HPDE6-E6E7 (cell line): Measurements from ENCODE around the gene PARP11.
A peak's percentile ranks its signal among the peaks of the same experiment; 100 is the strongest.

ENCODE experiments used
- DNase-seq: peaks from one replicate; pipeline ENCODE4 v3.0.0; 2011; ENCODE audit warnings: missing footprints; ENCODE audit errors: extremely low spot score

Gene PARP11, protein sequence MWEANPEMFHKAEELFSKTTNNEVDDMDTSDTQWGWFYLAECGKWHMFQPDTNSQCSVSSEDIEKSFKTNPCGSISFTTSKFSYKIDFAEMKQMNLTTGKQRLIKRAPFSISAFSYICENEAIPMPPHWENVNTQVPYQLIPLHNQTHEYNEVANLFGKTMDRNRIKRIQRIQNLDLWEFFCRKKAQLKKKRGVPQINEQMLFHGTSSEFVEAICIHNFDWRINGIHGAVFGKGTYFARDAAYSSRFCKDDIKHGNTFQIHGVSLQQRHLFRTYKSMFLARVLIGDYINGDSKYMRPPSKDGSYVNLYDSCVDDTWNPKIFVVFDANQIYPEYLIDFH

DNA sequence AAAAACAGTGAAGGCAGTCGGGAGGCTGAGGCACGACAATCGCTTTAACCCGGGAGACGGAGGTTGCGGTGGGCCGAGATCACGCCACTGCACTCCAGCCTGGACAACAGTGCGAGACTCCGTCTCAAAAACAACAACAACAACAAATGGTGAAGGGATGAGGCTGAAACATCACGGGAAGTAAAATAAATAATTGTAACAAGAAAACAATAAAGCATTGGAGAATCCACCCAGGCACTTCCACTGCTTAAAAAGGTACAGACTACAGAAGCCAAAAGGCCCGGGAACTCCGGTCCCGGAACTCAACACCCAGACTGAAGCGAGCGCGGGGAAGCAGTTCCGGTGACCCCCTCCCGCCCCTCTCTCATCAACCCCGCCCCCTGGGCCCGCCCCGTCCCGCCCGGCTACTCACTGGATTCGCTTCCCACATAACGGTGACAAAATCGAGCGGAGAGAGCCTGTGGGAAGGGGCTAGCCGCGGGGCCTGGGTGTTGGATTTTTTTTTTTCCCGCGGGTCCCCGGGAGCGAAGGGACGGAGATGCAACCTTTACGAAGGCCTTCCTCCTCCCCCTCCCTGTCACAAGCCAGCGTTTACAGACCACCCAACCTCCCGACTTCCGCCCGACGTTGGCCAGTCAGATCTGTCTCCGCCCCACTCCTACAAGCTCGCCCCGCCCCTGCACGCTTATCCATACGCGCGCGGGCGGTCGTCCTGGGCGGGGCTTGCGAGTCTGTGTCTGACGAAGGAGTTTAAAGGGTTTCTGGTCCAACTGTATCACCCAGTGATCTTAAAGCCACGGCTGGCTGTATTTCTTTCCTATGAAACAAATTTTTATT is at the start of gene PARP11:
TSS of gene PARP11 (minus strand) at position 600 of the 837 bp plus-strand sequence. CDS start at position 430, 170 bp downstream.
- DNase-seq = peak; percentile 76

DNA sequence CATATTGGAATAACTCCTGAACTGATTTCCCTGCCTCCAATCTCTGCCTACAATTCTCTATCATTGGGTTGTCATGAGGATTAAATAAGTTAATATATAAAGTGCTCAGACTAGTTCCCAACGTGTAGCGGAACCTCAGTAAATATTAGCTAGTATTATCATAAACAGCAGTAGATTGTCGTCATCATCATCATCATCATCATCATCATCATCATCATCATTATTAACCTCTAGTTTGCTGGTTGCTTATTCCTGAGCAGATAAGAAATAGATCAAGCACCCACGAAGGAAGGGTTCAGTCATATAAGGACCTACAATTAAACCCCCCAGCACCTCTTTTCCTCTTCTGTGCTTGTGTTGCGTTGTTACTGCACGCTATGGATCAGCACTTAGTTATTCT is 48.8 kb upstream of the PARP11 start:
- DNase-seq = no peak

DNA sequence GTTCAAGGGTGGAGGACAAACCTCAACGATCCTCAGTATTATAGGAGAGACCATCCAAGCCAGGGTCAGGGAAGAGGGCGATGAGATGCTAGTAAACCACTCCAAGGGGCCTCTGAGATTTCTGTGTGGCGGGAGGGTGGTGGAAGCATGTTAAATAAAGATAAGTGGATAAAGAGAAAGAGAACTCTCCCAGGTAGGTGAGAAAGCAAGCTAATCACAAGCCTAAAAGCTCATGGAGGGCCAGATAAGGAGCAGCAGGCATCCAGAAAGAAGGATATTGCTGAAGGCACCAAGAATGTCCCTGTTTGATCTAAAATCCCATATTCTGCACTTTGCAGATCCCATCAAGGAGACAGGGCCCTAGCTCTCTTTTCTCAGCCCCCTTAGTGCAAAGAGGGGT is 48.3 kb upstream of the PARP11 start:
- no peak for DNase-seq

DNA sequence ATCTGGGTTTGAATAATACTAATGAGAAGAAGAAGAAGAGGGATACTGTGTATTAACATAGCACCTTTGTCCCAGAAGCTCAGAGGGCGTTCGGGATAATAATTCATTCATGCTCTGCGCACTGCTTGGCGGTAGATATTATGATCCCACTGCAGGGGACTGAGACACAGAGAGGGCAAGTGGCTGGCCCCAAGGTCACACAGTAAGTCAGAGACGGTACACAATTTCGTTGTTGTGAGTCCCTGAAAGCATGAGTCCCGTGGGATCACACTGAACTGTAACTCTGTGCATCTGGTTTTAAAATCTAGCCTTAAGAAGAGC is 47.9 kb upstream of the PARP11 start:
- DNase-seq = no peak

DNA sequence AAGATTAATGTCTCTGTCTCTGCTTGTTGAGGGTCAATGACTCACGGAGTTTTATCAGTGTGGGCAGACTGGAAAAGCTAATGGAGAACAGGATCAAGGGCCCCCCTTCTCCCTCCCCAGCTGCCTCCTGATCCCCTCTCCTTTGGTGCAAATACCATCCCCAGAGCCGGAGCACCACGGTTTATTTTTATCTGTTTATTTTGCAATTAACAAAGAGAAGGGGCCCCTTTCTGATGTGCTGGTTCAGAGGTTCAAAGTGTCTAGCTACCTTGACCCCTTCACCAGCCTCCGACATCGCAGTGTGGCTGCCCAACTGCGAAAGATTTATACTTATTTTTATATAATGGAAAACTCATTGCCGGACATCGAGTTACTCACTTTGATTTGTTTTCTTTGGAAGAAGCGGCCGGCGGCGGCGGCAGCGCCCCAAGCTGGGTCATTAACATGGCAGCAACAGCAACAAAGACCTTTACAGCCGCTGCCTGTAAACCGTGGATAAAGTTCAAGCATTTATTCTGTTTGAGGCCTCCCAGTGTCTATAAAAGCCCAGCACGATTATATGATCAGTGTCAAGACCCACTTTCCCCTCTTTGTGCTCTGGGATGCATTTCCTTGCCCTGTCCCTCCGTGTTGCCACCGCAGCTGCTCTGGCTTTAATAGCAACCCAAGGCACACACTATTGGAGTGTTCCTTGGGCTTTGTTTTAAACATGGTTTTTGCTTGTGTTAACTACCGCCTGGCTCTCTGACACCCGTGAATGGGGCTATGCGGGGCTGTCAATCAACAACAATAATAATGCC is 47.4 kb upstream of the PARP11 start:
- DNase-seq = no peak

DNA sequence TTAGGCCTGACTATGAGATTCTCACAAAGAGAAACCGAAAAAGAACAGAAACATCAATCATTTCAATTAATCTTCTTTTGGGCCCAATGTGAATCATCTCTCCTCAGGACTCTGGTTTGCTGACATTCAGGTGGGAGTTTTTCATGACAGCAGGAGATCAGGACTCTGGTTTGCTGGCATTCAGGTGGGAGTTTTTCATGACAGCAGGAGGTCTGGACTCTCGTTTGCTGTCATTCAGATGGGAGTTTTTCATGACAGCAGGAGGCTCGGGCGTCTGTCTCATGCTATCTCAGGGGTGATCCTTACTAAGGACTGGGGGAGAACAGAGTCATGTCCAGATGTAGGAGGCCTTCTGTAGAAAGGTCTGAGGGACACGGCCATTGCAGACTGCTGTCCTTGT is 40.1 kb upstream of the PARP11 start:
- DNase-seq = no peak

DNA sequence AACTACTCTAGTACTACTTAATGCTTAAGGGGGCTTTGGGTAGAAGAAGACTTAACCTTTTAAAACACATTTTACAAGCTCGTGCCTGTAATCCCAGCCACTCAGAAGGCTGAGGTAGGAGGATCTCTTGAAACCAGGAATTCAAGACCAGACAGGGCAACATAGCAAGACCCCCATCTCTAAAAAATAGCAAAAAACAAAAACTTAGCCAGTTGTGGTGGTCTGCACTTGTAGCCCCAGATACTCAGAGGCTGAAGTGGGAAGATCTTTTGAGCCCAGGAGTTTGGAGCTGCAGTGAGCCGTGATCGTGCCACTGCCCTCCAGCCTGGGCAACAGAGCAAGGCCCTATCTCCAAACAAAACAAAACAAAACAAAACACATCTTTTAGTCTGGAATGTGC is 39.7 kb upstream of the PARP11 start:
- DNase-seq = no peak

DNA sequence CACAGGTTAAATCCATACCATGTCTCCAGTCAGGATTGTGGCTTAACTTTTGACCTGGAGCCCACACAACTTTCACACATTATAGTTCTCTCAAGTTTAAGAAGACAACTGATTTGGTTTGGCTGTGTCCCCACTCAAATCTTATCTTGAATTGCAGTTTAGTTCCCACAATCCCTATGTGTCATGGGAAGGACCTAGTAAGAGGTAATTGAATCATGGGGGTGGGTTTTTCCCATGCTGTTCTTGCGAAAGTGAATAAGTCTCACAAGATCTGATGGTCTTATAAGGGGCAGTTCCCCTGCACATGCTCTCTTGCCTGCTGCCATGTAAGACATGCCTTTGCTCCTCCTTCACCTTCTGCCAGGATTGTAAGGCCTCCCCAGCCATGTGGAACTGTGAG is 38.2 kb upstream of the PARP11 start:
- DNase-seq = no peak

DNA sequence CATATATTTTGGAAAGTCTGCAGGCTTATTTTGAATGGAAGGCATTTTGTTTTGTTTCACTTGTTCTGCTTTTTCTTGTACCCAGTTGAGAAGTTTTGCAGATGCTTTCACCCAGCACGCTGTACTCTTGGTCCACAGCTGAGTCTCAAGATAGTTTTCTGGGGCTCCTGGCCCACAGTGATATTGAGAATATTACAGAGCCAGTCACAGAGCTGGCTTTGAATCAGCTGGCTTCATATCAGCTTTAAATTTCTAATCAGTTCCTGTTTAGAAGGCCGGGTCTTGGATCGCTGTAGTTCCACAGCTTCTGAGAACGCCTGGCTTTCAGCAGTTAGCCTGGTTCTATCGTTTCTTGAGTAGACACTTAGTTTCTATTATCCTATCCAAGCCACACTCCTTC is 32.5 kb upstream of the PARP11 start:
- no peak for DNase-seq

DNA sequence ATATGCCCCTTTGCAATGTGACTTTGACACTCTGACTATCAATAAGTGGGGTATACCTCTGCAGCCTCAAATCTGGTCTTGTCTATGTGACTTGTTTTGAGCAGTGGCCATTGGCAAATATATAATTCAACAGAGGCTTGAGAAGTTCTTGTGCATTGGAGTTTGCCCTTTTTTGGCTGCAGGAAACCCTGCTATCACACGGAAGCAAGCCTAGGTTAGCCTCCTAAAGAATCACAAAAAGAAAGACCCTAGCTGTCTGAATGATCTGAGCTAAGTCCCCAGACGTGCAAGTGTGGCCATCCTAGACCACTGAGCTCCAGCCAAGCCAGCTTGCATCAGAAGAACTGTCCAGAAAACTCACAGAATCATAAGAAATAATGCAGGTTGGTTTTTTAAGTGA is 31.8 kb upstream of the PARP11 start:
- no peak for DNase-seq

DNA sequence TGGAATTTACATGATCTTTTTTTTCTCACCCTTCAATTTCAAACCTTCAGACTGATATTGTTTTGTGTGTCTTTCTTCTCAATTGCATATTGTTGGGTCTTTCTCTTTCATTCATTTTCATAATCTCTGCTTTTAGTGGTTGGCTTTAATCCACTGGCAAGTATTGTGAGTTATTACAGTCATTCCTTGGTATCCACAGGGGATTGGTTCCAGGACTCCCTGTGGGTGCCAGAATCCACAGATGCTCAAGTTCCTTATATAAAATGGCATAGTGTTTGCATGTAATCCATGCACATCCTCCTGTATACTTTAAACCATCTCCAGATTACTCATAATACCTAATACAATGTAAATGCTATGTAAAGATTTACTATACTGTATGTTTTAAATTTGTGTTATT is 29.7 kb upstream of the PARP11 start:
- DNase-seq = no peak

DNA sequence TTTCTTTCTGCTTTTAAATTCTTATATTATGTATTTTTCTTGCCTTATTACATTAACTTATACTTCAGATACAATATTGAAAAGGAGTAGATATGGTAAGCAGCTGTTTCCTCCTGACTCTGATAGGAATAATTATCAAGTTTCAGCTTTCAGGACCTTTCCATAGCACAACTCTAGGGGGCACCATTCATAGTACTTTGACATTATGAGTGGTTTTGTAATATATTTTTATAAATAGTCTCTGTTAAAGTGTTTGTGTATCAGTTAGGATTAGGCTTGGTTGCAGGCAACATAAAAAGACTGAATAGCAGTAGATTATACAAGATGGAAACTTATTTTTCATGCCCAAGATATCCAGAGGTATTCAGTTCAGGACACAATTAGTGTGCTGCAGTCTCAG is 27.9 kb upstream of the PARP11 start:
- no peak for DNase-seq

DNA sequence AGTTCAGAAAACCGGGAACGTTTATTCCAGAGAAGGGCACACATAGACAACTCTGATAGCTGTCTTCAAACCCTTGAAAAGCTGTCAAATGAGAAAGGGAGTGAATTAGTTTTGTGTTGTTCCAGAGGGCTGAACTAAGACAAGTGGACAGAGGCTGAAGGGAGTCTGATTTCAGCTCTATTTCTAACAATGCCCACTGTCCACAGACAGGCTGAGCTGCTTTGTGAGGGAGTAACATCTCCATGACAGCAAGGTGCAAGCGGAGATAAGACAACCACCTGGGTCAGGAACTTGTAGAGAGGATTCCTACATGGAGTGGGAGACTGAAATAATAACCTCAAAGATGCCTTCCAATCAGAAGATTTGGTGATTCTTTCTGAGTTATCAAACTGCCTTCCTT is 25.6 kb upstream of the PARP11 start:
- no peak for DNase-seq

DNA sequence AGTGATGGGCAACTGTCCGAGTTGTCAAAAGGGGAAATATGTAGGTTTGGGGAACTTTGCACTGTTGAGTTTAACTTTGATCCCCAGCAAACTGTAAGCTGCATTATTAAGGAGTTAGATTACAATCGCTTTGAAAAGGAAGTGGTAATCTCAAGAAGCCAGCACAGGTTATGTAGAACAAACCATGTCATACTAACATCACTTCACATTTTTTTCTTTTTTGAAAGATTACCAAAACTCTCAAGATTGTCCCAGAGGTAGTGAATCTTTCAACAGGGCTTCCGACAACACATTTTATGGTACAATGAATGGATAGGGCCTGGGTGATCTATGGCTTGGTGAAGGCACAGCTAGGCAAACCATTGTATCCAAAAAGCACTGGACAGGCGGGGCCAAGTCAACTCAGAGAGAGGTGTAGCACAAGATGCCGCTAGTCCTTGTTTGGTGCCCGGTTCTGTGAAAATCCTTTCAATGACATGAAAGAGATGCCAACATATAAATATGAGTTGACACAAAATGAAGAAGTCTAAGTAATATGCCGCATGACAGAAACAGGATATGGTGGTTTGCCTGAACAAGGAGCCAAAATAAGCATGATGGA is 24.3 kb upstream of the PARP11 start:
- no peak for DNase-seq

DNA sequence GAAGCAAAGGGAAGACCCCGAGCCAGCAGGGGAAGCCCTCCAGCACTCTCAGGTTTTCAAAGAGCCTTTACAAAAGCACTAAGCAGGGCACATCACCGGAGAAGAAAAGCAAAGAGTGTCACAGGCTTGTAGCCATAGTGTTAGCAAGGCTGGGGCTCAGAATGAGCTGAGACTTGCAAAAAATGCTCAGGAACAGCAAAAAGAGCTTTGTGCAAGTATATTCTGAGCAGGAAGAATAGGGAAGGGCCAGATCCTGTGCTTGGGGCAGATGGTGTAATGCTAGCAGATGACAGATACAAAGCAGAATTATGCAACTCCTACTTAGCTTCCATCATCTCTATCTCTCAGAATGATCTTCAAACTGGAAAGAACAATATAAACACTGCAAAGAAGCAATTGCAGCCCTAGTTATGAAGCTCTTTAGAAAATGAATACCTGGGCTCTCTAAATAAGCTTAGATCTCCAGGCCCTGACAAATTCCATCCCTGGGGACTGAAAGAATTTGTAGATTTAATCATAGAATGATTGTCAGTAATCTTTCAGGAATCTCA is 23.7 kb upstream of the PARP11 start:
- no peak for DNase-seq

DNA sequence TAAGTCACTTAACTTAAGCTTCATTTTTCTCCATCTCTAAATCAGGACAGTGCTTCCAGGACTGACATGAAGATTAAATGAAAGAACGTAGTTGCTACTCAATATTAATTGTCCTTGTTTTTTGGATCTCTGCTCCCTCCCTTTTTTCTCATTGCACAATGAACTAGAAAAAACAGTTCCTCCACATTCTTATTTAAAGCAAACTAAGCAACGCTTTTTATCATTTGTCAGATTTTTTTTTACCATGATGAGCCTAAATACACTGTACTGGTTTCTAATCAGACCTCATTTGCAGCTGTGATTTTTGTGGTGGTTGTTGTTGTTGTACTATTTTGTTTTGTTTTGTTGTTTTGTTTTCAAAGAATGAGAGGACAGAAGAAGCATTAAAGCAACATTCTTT is 23.2 kb upstream of the PARP11 start:
- DNase-seq = no peak

DNA sequence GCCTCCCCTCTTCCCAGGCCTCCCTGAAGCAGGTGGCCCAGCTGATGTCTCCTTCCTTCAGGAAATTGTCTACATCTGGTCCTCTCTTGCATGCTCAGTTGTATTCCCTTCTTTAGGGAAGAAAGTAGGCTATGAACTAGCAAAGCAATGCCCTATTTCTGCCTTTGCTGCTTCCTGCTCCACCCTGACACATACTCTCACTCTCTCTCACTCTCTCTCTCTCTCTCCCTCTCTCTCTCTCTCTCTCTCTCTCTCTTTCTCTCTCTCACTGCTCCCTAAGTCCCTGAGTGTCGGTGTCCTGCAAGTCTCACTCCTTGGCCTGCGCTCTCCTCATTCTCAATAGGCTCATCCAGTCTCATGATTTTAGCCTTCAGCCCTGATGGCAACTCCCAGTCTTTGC is 19.4 kb upstream of the PARP11 start:
- DNase-seq = no peak

DNA sequence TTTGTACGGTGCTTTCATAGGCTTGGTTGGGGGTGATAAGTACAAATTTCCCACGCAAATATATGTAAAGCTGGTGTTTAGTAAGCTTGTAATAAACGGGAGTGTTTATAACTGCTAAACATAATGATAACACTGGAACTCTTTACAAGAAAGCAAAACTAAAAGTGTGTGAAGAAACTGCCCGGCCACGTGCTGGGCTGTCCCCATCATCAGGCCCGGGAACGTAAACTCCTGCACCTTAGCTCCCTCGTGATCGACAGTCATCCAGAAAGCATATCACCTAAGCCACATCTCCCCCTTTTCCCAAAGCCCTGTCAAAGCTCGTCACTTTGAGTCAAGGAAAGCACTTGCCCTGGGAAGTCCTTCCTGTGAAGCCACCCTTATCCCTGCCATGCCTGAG is 18.0 kb upstream of the PARP11 start:
- DNase-seq = no peak

DNA sequence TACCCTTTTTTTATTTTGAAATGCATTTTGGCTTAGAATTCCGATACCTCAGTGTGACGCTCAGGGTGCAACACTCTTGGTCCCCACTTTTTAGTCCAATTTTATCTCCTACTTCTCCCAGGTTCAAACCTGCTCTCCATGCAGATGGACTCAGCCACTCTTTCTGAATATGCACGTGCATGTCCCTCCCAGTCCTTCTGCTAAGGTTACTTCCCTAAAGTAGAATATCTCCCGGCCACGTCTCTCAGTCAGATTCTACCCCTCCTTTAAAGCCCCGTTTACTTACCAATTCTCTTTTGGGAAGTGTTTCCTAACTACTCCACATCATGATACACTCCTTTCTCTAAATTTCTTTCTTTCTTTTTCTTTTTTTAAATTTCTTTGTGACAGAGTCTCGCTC is 15.5 kb upstream of the PARP11 start:
- DNase-seq = no peak

DNA sequence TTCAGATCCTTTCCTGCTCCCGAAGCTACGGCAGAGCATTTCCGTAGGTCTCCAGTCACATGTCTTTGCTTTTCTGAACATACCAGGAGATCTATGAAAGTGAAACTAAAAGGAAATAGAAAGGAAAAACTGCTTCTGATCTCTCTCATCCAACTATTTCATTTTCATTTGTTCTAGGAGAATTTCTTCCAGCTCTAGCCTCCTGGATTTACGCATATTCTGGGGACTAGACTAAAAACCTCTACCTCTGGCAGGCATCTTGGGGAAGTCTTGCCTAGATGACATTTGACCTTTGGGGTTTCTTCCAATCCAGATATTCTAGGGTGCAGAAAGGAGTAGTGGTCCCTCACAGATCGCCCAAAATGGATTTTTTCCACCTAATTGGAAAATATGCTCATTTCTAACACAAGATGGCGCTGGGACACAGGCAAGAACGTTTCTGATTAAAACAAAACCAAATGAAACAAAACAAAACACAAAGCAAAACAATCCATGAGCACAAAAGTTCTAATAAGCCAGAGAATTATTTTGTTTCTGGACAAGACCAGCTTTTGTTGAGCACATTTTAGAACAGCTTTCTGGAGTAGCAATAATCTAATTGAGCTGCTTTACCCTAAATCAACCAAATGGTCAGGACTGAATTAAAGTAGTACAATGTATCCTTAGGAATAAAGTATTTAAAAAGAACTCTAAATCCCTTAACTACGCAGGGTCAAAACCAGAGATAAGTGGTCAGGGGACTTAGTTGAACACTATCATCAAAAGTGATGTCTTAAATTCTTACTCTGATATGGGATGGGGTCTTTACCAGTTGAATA is 12.3 kb upstream of the PARP11 start:
- DNase-seq = peak; percentile 6

DNA sequence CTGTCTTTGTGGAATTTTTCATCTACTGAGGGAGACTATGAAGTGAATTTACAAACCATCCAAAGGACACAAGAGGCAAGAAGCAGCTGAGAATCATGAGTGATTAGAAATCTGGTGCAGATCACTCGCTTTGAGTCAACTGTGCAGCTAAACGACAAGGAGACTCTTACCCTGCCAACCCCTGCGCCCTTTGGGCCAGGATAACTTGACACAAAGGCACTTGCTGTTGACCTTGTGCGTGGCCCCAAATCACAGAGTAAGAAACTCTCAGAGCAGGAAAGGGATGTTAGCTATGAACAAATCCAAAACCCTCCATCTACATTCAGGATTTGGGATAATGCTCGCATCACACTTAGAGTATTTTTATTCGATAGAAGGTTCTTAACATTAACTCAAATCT is 11.5 kb upstream of the PARP11 start:
- DNase-seq = no peak
